Measurements from ENCODE around the gene FER1L5. TPM values are rescaled to one million over a fixed set of nuclear protein-coding genes. Genes with fewer than 3 reads are reported as not detected.

The FER1L5 gene
- total RNA-seq, 1 experiment from 2014 or later, result 1.2 TPM

GRCh38 chr2:96691022-96691612, 48.6 kb downstream of the FER1L5 start:
- no peak overlapping the region for H3K23ac ChIP-seq (ENCODE audit: insufficient read length, low read depth, low read length)
- Mint-ChIP-seq H3K4me1 (peaks cover 0 to 6% of the 10 kb centered on the region in 2 experiments; a peak in 1 of 4 replicates), H3K9me3 (no peaks in the 10 kb centered on the region; a peak in 1 of 5 replicates), H3K27me3 (ENCODE audit: low read depth) (no peaks in the 10 kb centered on the region; the same call in 1 of the 2 replicates), H3K27ac (no peak overlapping the region), H3K36me3 (ENCODE audit: insufficient read depth in 1 of 3, low read depth in 3 of 3) (no peaks in the 10 kb centered on the region), H3K4me3 (no peak overlapping the region)
- no peak overlapping the region for H2AK5ac ChIP-seq (ENCODE audit: insufficient read length, low read length)
- no peaks in the 10 kb centered on the region for H3K79me2 ChIP-seq (ENCODE audit: insufficient read depth, low read length)
- H3K4me2 ChIP-seq (ENCODE audit: insufficient read depth, insufficient read length, low read length), result no peak overlapping the region
- no peak overlapping the region for H2BK120ac ChIP-seq (ENCODE audit: low read depth, low read length, poor library complexity, severe bottlenecking)
- H3K56ac ChIP-seq (ENCODE audit: insufficient read length, low read depth, low read length), result no peak overlapping the region
- H4K8ac ChIP-seq (replicated peaks; ENCODE audit: insufficient read length, low read depth, low read length), result no peak overlapping the region
- H3T11ph ChIP-seq (ENCODE audit: low read length), result no peak overlapping the region
- no peak overlapping the region for H2BK20ac ChIP-seq (ENCODE audit: low read depth, low read length, poor library complexity, severe bottlenecking)
- H4K20me1 ChIP-seq (ENCODE audit: control insufficient read depth, insufficient read depth, insufficient read length), result no peaks in the 10 kb centered on the region
- H4K5ac ChIP-seq (ENCODE audit: insufficient read length, low read depth, low read length), result no peak overlapping the region
- no peak overlapping the region for H2BK15ac ChIP-seq (ENCODE audit: low read depth, low read length)
- H2BK5ac ChIP-seq (ENCODE audit: insufficient read length, low read length), result no peak overlapping the region
- H3K27ac ChIP-seq (ENCODE audit: insufficient read length, low read depth, low read length), result no peak overlapping the region
- DNase-seq, result no peak
- H3K9ac ChIP-seq (ENCODE audit: extremely low read depth, insufficient read length, low read length), result no peak overlapping the region
- H2AFZ ChIP-seq (ENCODE audit: low read length), result no peak overlapping the region
- no peaks in the 10 kb centered on the region for H3K4me1 ChIP-seq (ENCODE audit: insufficient read depth, low read length)
- no peak overlapping the region for H3K18ac ChIP-seq (ENCODE audit: insufficient read length, low read depth, low read length)
- no peaks in the 10 kb centered on the region for H3K79me1 ChIP-seq (ENCODE audit: insufficient read depth, low read depth, low read length, poor library complexity, severe bottlenecking)
- H3K4ac ChIP-seq (ENCODE audit: low read depth, low read length), result no peak overlapping the region
- TF ChIP-seq CTCF (conservative IDR thresholded peaks at IDR 0.05), result no peak
- WGBS (ENCODE audit: extremely low coverage, insufficient read length, low lambda C conversion rate), result no CpG with 5 or more reads among the region's 30 CpGs
- no peaks in the 10 kb centered on the region for H3K23me2 ChIP-seq (ENCODE audit: insufficient read length, low read depth, low read length, poor library complexity, severe bottlenecking)
- H3K9me3 ChIP-seq (ENCODE audit: control insufficient read depth, low read depth, low read length), result no peaks in the 10 kb centered on the region
- H3K27me3 ChIP-seq (ENCODE audit: insufficient read depth, low read length), result no peaks in the 10 kb centered on the region
- no peak overlapping the region for H4K91ac ChIP-seq (ENCODE audit: insufficient read length, low read depth, low read length)
- no peak overlapping the region for H2BK12ac ChIP-seq (ENCODE audit: insufficient read length, low read depth, low read length)
- H3K14ac ChIP-seq (ENCODE audit: insufficient read depth, low read length), result no peak overlapping the region
